Lower leg skin (tissue), 4 donors: ENCODE data around the gene TRABD. TPM values are rescaled to one million over a fixed set of nuclear protein-coding genes. Genes with fewer than 3 reads are reported as not detected.

Source experiments
- DNase-seq, 2 donors: peaks; one replicate each; pipeline ENCODE4 v3.0.0-alpha.2; 2019; ENCODE audit warnings: low spot score in 2 of 2
- H3K4me3 ChIP-seq: fragments of 200-600 bp; sonication (generic); 2 replicates; pipeline ENCODE4 v1.5.1; 2017; ENCODE audit warnings: mild to moderate bottlenecking, low read depth; ENCODE audit not compliant: poor library complexity, severe bottlenecking
- POLR2A ChIP-seq, 2 donors: fragments of 450-650 bp; IDR thresholded peaks; one replicate each; pipeline ENCODE4 v1.6.1; 2016 to 2017; ENCODE audit warnings: antibody characterized with exemption in 2 of 2, mild to moderate bottlenecking in 1 of 2, moderate library complexity in 1 of 2
- WGBS, 2 donors: methylation state at CpG; one replicate each; pipeline ENCODE4 v1.1.5; 2018; 5-methylcytosine and 5-hydroxymethylcytosine counted together
- intact Hi-C: fragments of 100-400 bp; cut with DNase I; formaldehyde crosslinking; loops from one replicate; pipeline ENCODE4 v1.15.0; 2023; ENCODE audit warnings: low total_unique reads
- total RNA-seq, 4 donors: library from RNA; depleted of rRNA; stranded (reverse); fragments of >200 nt; gene quantifications; one replicate each; pipeline ENCODE4 v1.1.0, GENCODE V29; 2016
- TF ChIP-seq, protein P1 (sequence below), 3 donors: fragments of 450-650 bp; IDR thresholded peaks; one replicate each; pipeline ENCODE4 v1.5.1; 2016; ENCODE audit warnings: antibody characterized with exemption in 3 of 3, mild to moderate bottlenecking in 3 of 3, moderate library complexity in 2 of 3

The TRABD gene
- total RNA-seq, 4 donors from 2014 or later, result 31.5 to 62.7 (median 46.4) TPM

- 71 to 84% methylated on average over 20 to 21 of the region's 25 CpGs for WGBS, 2 donors
- no peak for TF ChIP-seq POLR2A (IDR thresholded peaks at IDR 0.05)
- TF ChIP-seq, protein P1, sequence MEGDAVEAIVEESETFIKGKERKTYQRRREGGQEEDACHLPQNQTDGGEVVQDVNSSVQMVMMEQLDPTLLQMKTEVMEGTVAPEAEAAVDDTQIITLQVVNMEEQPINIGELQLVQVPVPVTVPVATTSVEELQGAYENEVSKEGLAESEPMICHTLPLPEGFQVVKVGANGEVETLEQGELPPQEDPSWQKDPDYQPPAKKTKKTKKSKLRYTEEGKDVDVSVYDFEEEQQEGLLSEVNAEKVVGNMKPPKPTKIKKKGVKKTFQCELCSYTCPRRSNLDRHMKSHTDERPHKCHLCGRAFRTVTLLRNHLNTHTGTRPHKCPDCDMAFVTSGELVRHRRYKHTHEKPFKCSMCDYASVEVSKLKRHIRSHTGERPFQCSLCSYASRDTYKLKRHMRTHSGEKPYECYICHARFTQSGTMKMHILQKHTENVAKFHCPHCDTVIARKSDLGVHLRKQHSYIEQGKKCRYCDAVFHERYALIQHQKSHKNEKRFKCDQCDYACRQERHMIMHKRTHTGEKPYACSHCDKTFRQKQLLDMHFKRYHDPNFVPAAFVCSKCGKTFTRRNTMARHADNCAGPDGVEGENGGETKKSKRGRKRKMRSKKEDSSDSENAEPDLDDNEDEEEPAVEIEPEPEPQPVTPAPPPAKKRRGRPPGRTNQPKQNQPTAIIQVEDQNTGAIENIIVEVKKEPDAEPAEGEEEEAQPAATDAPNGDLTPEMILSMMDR (IDR thresholded peaks at IDR 0.05), result no peak
- intact Hi-C loops, result no loop called here
- H3K4me3 ChIP-seq, result no peak overlapping the region
- DNase-seq, result no peak
Measured at GRCh38 chr22:50192436-50193204, 6.9 kb downstream of the TRABD start.

DNA sequence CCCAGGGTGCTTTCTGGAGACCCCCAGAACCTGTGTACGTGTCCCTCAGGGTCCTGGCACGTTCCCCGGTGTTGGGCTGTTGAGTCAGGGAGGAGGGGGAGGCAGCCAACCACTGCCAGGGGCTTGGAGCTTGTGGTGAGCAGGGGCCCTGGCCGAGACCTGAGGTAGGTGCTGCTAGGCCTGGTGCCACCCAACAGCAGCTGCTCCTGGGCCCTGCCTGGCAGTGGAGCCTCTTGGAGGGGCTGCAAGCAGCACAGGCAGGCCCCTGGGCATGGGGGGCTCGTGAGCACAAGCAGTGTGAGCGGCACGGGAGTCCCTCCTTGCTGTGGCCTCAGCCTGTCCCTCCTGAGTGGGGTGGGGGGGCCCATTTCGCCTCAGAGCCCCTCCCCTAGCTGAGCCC, 7.9 kb downstream of the TRABD start:
- H3K4me3 ChIP-seq, result no peak overlapping the region
- no peak for DNase-seq
- intact Hi-C loops, result no loop called here
- no peak for TF ChIP-seq POLR2A (IDR thresholded peaks at IDR 0.05)
- TF ChIP-seq, protein P1 (IDR thresholded peaks at IDR 0.05), result no peak
- 91% methylated on average over 7 of the region's 8 CpGs; no CpG with 5 or more reads in 1 of the 2 donors for WGBS, 2 donors

- no peak for TF ChIP-seq POLR2A (IDR thresholded peaks at IDR 0.05)
- TF ChIP-seq, protein P1 (IDR thresholded peaks at IDR 0.05), result no peak
- WGBS, 2 donors, result 92 to 95% methylated on average over 38 to 44 of the region's 44 CpGs
- intact Hi-C loops, result no loop called here
- H3K4me3 ChIP-seq, result no peak overlapping the region
- DNase-seq, result no peak
Measured at GRCh38 chr22:50194037-50194805, 8.5 kb downstream of the TRABD start.

DNA sequence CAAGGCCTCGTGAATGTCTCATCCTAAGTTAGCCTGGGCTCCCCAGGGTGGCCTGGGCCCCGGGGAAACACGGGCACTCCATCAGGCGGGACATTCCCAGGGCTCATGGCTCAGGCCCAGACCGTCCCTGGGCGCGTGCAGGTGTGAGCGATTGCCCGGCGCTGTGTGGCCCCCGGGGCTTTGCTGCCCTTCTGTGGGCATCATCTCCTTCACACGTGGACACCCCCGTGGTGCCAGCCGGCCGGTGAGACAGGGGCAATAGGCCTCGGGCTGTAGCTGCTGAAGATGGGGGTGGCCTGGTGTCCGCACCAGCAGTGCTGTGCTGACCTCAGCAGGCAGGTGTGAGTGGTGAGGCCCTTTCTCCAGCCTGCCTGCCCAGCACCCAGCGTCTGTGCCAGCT, 10.5 kb downstream of the TRABD start:
- WGBS, 2 donors, result 83 to 86% methylated on average over 3 to 18 of the region's 18 CpGs
- intact Hi-C loops, result no loop called here

GRCh38 chr22:50197000-50197800, 11.5 kb downstream of the TRABD start:
- 85 to 87% methylated on average over 19 to 21 of the region's 23 CpGs for WGBS, 2 donors
- DNase-seq, result no peak
- TF ChIP-seq, protein P1 (IDR thresholded peaks at IDR 0.05), result no peak
- TF ChIP-seq POLR2A (IDR thresholded peaks at IDR 0.05), result no peak
- H3K4me3 ChIP-seq, result no peak overlapping the region
- intact Hi-C loops, result no loop called here

More for the DNA sequence above, 10.5 kb downstream of the TRABD start:
- no peak overlapping the region for H3K4me3 ChIP-seq
- TF ChIP-seq POLR2A (IDR thresholded peaks at IDR 0.05), result no peak
- TF ChIP-seq, protein P1 (IDR thresholded peaks at IDR 0.05), result no peak
- DNase-seq, result no peak
